ENCODE data around the gene PINLYP. TPM values are rescaled to one million over a fixed set of nuclear protein-coding genes. Genes with fewer than 3 reads are reported as not detected.
A peak's percentile ranks its signal among the peaks of the same experiment; 100 is the strongest.
"Not testable (repeated sequence)": the region's sequence is repeated elsewhere in the genome, so short reads cannot be mapped to it uniquely, and the experiment has no call there.

Gene PINLYP
- total RNA-seq, 1 donor from 2014 or later, result 12.6 TPM

DNA sequence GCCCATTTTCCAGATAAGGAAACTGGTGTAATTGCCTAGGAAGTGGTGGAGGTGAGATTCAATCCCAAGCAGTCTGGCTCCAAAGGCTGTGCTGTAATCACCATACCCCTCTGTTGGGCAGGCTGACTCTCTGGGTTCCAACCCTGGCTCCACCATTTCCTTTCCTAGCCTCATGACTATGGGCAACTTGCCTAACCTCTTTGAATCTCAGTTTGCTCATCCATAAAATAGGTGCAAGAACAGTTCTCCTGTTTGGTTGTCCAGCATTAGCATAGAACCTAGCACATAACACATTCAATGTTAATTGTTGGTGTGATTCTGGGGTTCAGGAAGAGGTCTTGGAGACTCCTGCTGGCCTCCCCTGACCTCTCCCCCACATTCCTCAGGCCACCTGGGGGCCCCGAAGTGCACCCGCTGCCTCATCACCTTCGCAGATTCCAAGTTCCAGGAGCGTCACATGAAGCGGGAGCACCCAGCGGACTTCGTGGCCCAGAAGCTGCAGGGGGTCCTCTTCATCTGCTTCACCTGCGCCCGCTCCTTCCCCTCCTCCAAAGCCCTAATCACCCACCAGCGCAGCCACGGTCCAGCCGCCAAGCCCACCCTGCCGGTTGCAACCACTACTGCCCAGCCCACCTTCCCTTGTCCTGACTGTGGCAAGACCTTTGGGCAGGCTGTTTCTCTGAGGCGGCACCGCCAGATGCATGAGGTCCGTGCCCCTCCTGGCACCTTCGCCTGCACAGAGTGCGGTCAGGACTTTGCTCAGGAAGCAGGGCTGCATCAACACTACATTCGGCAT lies 23.0 kb downstream of the PINLYP start:
- Mint-ChIP-seq H3K36me3 (peaks cover 5% of the 10 kb centered on the region), H3K27ac (no peak overlapping the region), H3K27me3 (ENCODE audit: low read depth) (no peaks in the 10 kb centered on the region), H3K9me3 (no peaks in the 10 kb centered on the region), H3K4me3 (peak overlapping the region; percentile 4), H3K4me1 (peaks cover 24% of the 10 kb centered on the region)
- no peak for DNase-seq (ENCODE audit: low spot score in 2 of 2, unreplicated experiment in 2 of 2)
- TF ChIP-seq, protein P1, sequence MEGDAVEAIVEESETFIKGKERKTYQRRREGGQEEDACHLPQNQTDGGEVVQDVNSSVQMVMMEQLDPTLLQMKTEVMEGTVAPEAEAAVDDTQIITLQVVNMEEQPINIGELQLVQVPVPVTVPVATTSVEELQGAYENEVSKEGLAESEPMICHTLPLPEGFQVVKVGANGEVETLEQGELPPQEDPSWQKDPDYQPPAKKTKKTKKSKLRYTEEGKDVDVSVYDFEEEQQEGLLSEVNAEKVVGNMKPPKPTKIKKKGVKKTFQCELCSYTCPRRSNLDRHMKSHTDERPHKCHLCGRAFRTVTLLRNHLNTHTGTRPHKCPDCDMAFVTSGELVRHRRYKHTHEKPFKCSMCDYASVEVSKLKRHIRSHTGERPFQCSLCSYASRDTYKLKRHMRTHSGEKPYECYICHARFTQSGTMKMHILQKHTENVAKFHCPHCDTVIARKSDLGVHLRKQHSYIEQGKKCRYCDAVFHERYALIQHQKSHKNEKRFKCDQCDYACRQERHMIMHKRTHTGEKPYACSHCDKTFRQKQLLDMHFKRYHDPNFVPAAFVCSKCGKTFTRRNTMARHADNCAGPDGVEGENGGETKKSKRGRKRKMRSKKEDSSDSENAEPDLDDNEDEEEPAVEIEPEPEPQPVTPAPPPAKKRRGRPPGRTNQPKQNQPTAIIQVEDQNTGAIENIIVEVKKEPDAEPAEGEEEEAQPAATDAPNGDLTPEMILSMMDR (IDR thresholded peaks at IDR 0.05; ENCODE audit: unreplicated experiment), result no peak

DNA sequence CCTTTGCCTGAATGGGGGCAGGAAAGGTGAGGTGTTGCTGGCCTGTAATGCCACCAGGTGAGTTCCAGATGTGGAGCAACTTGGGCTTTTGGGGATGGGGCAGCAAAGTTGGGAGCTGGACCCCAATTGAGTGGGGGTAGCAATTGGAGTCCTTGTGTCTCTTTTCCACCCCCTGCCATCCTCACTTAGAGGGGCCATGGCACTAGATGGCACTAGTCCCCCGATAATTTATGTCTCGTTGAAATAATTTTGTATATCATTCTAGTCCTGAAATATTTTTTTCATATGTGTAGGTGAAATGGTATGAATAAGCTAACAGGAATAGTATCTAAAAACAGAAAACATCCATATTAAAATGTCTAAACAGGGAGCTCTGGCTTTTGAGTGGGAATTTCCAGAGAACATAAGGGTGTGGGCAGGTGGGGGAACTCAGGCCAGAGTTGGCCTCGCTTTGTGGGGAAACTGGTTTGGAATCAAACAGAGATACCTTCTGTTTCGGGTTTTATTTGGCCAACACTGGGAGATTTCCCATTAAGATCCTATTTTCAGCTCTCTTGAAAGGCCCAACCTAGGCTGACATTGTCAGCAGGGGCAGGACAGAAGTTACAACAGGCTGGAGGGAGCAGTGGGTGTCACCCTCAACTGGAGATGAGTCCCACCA lies 24.2 kb downstream of the PINLYP start:
- H3K4me3 Mint-ChIP-seq, result no peak overlapping the region
- peaks cover 20% of the 10 kb centered on the region for H3K4me1 Mint-ChIP-seq
- H3K27me3 Mint-ChIP-seq (ENCODE audit: low read depth), result no peaks in the 10 kb centered on the region
- H3K27ac Mint-ChIP-seq, result no peak overlapping the region
- DNase-seq (ENCODE audit: low spot score in 2 of 2, unreplicated experiment in 2 of 2), result no peak
- TF ChIP-seq, protein P1 (IDR thresholded peaks at IDR 0.05; ENCODE audit: unreplicated experiment), result no peak
- no peaks in the 10 kb centered on the region for H3K9me3 Mint-ChIP-seq
- peaks cover 5% of the 10 kb centered on the region for H3K36me3 Mint-ChIP-seq

DNA sequence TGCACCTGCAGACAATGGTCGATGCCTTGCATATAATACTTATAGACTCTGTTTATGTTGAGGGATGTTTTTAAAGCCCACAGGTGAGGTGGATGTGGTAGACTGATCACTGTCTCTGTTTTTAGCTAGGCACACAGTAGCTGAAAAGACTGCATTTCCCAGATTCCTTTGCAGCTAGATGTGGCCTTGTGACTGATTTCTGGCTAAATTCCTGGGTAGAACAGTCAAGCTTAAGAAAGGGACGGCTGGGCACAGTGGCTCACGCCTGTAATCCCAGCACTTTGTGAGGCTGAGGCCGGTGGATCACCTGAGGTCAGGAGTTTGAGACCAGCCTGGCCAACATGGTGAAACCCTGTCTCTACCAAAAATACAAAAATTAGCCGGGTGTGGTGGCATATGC lies 24.7 kb downstream of the PINLYP start:
- H3K9me3 Mint-ChIP-seq; H3K4me3 Mint-ChIP-seq; H3K27ac Mint-ChIP-seq; H3K27me3 Mint-ChIP-seq (ENCODE audit: low read depth); H3K36me3 Mint-ChIP-seq; DNase-seq (ENCODE audit: low spot score in 2 of 2, unreplicated experiment in 2 of 2): not testable (repeated sequence)
- peaks cover 20% of the 10 kb centered on the region for H3K4me1 Mint-ChIP-seq

DNA sequence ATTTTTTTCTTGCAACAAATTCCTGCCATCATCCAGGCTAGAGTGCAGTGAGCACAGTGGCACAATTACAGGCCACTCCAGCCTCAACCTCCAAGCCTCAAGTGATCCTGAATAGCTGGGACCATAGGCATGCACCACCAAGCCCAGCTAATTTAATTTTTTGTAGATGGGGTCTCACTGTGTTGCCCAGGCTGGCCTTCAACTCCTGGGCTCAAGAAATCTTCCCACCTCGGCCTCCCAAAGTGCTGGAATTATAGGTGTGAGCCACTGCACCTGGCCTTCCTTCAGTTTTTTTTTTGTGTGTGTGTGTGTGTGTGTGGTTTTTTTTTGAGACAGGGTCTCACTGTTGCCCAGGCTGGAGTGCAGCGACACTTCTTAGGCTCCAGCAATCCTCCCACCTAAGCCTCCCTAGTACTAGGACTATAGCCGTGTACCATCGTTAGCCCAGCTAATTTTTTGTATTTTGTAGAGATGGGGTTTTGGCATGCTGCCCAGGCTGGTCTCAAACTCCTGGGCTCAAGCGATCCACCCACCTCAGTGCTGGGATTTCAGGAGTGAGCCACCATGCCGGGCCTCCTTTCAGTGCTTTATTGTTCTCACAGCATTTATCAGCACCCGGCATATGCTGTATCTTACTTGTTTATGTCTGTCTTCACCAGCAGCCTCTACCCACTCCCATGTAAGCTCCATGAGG lies 30.4 kb downstream of the PINLYP start:
- TF ChIP-seq, protein P1 (IDR thresholded peaks at IDR 0.05; ENCODE audit: unreplicated experiment), result no peak
- no peak for DNase-seq (ENCODE audit: low spot score in 2 of 2, unreplicated experiment in 2 of 2)
- no peak overlapping the region for H3K27ac Mint-ChIP-seq
- no peaks in the 10 kb centered on the region for H3K9me3 Mint-ChIP-seq
- H3K27me3 Mint-ChIP-seq (ENCODE audit: low read depth), result no peaks in the 10 kb centered on the region
- peaks cover 19% of the 10 kb centered on the region for H3K36me3 Mint-ChIP-seq
- H3K4me3 Mint-ChIP-seq, result no peak overlapping the region
- H3K4me1 Mint-ChIP-seq, result no peaks in the 10 kb centered on the region

DNA sequence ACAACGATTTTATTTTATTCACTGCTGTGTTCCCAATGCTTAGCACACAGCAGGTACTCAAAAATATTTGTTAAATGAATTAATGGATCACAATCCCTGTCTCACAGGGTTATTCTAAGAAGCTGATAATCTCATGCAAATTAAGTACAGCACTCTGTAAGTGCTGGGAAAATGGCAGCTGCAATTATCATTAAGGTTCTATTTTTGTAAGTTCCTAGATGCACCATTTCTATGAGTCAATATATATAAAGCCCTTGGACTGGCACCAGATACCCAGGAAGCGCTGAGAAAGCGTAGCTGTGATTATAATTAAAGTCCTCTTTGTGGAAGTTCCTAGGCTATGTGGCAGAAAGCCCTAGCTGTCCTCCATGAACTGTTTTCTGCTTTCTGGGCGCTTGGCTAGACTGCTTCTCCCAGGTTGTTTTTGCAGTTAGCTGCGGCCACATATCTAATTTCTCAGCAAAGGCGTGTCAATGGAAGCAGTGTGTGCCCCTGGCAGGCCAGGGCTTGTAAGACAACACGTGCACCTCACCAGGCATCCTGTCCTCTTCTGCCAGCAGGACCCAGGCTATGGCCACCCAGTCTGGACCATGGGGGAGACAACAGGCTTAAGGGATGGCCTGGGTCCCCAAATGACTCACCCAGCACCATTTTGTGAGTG lies 31.1 kb downstream of the PINLYP start:
- Mint-ChIP-seq H3K27me3 (ENCODE audit: low read depth) (no peaks in the 10 kb centered on the region), H3K4me1 (no peaks in the 10 kb centered on the region), H3K9me3 (no peaks in the 10 kb centered on the region), H3K4me3 (no peak overlapping the region), H3K36me3 (peaks cover 20% of the 10 kb centered on the region), H3K27ac (peak overlapping the region; percentile 12)
- TF ChIP-seq, protein P1 (IDR thresholded peaks at IDR 0.05; ENCODE audit: unreplicated experiment), result no peak
- DNase-seq (ENCODE audit: low spot score in 2 of 2, unreplicated experiment in 2 of 2), result no peak

Data from mesothelial cell of epicardium (in vitro differentiated cells).